Cardiac septum (tissue), 1 donor: ENCODE results near the gene RBM44. TPM values are rescaled to one million over a fixed set of nuclear protein-coding genes. Genes with fewer than 3 reads are reported as not detected.
"Not testable (repeated sequence)": the region's sequence is repeated elsewhere in the genome, so short reads cannot be mapped to it uniquely, and the experiment has no call there.

Experiments used
- DNase-seq: peaks from one replicate; pipeline ENCODE4 v3.0.0-alpha.2; 2020; ENCODE audit warnings: low spot score
- intact Hi-C: fragments of 100-400 bp; cut with DNase I; formaldehyde crosslinking; loops from one replicate; pipeline ENCODE4 v1.14.0; 2022
- total RNA-seq: library from RNA; stranded (reverse); fragmentation: NEBNext Ultra II Directional; extraction: Animal tissue kit (Norgen Biotek cat#: 25700); gene quantifications from one replicate; pipeline ENCODE4 v1.2.1, GENCODE V29; 2021
- donor health status: DM: no; HTN: no; CAD: no.

Gene RBM44
- total RNA-seq, 1 donor from 2014 or later = 0.81 TPM

- no peak for DNase-seq
- intact Hi-C loops = no loop called here
Measured at GRCh38 chr2:237866101-237866621, 67.6 kb downstream of the RBM44 start.

GRCh38 chr2:237867465-237867864 is 68.9 kb downstream of the RBM44 start:
- DNase-seq = no peak
- intact Hi-C loops = no loop called here

GRCh38 chr2:237868074-237868473 is 69.5 kb downstream of the RBM44 start:
- intact Hi-C loops, DNase-seq: not testable (repeated sequence)

- no peak for DNase-seq
- intact Hi-C loops = no loop called here
Measured at GRCh38 chr2:237868631-237869342, 70.2 kb downstream of the RBM44 start.

- intact Hi-C loops = no loop called here
- no peak for DNase-seq
Measured at GRCh38 chr2:237869343-237870102, 70.9 kb downstream of the RBM44 start.

- no peak for DNase-seq
- intact Hi-C loops = no loop called here
Measured at GRCh38 chr2:237870126-237870525, 71.5 kb downstream of the RBM44 start.

- intact Hi-C loops = no loop called here
- DNase-seq = no peak
Measured at GRCh38 chr2:237870754-237871651, 72.4 kb downstream of the RBM44 start.

- no peak for DNase-seq
- intact Hi-C loops = no loop called here
Measured at GRCh38 chr2:237872178-237872887, 73.8 kb downstream of the RBM44 start.

GRCh38 chr2:237873421-237873831 is 74.8 kb downstream of the RBM44 start:
- no peak for DNase-seq
- intact Hi-C loops = no loop called here

- DNase-seq = no peak
- intact Hi-C loops = no loop called here
Measured at GRCh38 chr2:237873897-237874551, 75.4 kb downstream of the RBM44 start.

GRCh38 chr2:237874585-237875161 is 76.1 kb downstream of the RBM44 start:
- DNase-seq = no peak
- intact Hi-C loops = no loop called here

GRCh38 chr2:237875256-237876060 is 76.9 kb downstream of the RBM44 start:
- intact Hi-C loops = no loop called here
- peak; percentile 53 for DNase-seq

GRCh38 chr2:237876061-237876526 is 77.5 kb downstream of the RBM44 start:
- DNase-seq = no peak
- intact Hi-C loops = no loop called here

- intact Hi-C loops = no loop called here
- DNase-seq = no peak
Measured at GRCh38 chr2:237876532-237876931, 78.0 kb downstream of the RBM44 start.

GRCh38 chr2:237876951-237877491 is 78.4 kb downstream of the RBM44 start:
- DNase-seq = peak; percentile 70
- intact Hi-C loops = no loop called here

- peak; percentile 57 for DNase-seq
- intact Hi-C loops = no loop called here
Measured at GRCh38 chr2:237877576-237878307, 79.2 kb downstream of the RBM44 start.
